NCI-H226 (cell line): Measurements from ENCODE around the gene ESYT3.
"Not testable (repeated sequence)": the region's sequence is repeated elsewhere in the genome, so short reads cannot be mapped to it uniquely, and the experiment has no call there.

Experiments used
- DNase-seq: peaks from one replicate; pipeline ENCODE4 v3.0.0-alpha.2; 2015

ESYT3 gene

GRCh38 chr3:138495638-138496037 is 61.2 kb downstream of the ESYT3 start:
- not testable (repeated sequence) for DNase-seq

- DNase-seq, result no peak
Measured at GRCh38 chr3:138496436-138496835, 62.0 kb downstream of the ESYT3 start.

GRCh38 chr3:138497021-138497420 is 62.6 kb downstream of the ESYT3 start:
- DNase-seq, result no peak

GRCh38 chr3:138497851-138498250 is 63.4 kb downstream of the ESYT3 start:
- DNase-seq, result no peak

GRCh38 chr3:138498991-138499390 is 64.6 kb downstream of the ESYT3 start:
- DNase-seq, result no peak

GRCh38 chr3:138507524-138507923 is 73.1 kb downstream of the ESYT3 start:
- no peak for DNase-seq

GRCh38 chr3:138509586-138509985 is 75.2 kb downstream of the ESYT3 start:
- no peak for DNase-seq

- no peak for DNase-seq
Measured at GRCh38 chr3:138511945-138512344, 77.5 kb downstream of the ESYT3 start.

- no peak for DNase-seq
Measured at GRCh38 chr3:138513090-138513843, 78.9 kb downstream of the ESYT3 start.

- not testable (repeated sequence) for DNase-seq
Measured at GRCh38 chr3:138521445-138521844, 87.0 kb downstream of the ESYT3 start.
